ENCODE data around the gene GMDS.

Gene GMDS

DNA sequence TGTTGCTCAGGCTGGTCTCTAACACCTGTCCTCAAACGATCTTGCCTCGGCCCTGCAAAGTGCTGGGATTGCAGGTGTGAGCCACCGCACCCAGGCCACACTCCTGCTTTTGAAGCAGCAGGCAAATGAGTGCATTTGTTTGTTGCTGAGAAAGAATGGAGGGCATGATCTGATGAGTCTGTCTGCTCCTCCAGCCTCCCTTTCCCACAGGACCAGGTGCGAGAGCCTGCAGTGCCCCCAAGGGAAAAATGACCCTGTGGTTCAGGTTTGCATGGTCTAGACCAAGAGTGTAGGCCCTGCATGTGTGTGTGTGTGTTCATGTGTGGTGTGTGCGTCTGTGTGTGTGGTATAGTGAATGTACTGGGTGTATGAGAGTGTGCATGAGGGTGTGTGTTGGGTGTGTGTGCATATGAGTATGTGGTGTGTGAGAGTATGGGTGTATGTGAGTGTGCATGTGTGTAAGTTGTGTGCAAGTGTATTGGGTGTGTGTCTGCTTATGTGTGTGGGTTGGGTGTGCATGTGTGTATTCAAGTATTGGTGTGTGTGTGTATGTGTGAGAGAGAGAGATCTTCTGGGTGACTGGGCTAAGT is 658.4 kb downstream of the GMDS start:
- DNase-seq (ENCODE audit: low read depth) = no peak

DNA sequence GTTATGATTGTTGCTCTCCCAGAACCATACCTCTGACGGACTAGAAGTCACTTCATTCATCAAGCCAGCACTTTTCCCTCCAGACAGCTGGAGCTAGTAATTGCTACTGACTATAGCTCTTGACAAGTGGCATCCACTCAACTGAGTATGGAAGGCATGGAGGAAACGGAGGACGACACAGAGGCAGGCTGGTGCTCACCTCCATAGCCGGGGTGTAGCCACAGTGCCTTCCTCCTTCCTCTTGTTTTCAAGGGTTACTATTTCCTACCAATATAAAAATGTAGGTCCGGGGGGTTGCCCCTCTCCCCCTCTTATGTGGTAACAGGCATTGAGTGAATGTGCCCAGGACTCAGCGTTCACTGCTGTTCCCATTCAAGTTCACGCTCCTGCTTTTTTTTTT is 659.1 kb downstream of the GMDS start:
- no peak for DNase-seq (ENCODE audit: low read depth)

DNA sequence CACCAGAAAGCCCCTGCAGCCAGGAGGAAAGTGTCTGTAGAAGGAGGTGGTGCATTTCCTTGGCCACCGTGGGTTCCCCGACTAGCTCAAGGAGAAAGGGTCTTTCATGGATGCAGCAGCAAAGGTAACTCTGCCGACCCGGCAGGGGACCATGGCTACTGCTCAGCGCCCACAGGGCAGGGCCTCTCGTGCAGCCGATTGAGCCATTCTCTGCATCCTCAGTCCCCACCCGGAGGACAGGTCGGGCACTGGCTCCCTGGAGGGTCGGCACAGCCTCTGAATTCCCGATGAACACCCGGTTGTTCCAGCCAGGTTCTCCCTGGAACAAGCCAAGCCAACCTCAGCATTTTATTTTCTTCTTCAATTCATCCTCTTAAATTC is 659.7 kb downstream of the GMDS start:
- DNase-seq (ENCODE audit: low read depth) = no peak

DNA sequence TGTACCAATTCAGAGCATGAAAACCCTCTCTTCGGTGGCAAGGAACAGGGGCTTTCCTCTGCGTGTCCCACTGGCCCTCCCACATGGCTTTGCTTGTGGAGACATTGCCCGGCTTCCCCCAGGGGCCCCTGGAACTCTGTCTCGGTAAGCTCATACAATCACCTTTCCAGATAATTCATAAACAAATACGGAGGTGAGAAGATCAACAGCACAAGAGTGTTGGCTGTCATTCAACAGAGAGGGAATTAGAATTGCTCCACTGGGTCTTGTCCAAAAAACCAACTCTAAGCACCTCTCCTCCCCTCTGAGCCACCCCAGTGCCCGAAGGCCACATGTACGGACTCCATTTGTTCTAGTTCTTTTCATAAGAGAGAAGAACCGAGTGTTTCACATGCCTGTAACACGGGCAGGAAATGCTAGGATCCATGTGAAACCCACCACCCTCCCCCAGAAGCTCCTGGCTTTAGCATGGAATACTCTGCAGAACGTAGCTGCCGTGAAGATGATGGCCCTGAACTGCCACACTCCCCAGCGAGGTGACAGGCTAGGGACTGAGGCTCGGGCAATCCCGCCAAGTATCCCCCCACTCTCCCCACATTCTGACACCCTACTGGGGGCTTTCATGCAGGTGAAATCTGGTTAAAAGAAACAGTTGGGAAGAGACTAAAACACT is 660.3 kb downstream of the GMDS start:
- DNase-seq (ENCODE audit: low read depth) = no peak

DNA sequence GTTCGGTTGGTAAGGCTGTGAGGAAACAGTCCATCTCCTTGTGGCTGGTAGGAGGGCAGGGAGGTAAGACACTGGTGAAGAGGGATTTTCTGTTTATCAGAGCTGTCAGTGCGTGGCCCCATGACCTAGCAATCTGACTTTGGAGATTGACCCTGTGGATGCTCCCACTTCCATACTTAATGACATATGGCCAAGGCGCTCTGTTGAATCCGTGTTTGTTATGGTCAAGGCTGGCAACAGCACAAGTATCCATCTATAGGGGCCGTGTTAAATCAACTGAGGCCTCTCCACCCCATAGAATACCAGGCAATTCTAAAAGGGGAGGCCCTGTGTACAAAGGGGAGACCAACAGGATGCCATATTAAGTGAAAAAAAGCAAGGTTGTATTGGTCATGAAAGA is 661.3 kb downstream of the GMDS start:
- DNase-seq (ENCODE audit: low read depth) = no peak

DNA sequence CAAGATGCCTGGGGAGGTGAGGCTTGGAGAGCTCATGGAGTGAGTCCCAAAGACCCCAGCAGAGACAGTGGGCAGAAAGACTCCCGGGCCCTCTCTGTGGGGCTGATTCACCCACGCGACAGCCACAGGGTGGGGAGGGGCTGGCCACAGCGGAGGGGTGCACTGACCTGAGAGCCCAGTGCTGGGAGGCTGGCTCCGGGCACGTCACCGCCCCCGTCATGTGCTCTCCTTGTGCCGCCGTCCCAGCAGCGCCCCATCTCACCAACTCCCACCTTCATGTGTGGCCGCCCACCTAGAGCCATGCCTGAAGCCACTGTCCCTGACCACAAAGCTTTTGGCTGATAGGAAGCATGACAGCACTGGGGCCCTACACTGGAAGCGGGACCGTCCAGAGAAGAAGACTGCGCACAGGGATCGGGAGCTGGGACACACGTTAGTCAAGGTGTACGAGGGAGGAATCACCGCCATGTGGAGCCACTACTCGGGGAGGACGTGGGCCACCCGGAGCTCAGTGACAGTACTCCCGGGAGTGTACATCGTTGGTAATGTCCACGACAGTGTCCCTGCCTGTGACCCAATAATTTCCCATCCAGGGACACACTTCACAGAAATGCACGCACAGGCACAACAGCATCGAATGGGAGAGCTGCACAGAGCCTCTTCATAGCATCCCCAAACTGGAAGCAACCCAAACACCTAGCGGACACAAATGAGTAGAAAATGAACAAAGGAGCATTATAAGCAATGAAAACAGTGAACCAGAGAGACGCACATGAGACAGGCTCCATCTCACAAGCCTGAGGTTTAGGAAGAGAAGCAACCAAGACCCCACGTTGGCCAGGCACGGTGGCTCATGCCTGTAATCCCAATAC is 664.0 kb downstream of the GMDS start:
- DNase-seq (ENCODE audit: low read depth) = no peak

DNA sequence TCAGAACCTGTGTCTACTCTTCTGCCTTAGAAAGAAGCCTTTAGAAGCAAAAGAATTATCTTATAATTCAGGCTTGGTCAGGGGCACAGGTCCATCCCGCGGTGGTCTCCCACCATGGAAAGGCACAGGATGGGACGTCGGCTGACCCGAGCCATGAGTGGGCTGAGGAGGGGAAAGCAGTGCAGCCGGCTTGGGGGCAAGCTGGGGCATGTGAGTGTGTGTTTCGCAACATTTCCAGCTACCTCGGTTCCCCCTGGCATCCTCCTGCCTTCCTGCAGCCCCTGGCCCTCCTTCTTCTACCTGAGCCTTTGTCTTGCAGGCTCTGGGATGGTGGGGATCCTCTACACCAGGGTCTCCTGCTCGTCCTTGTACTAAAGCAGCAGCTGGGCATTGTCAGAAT is 664.8 kb downstream of the GMDS start:
- no peak for DNase-seq (ENCODE audit: low read depth)

DNA sequence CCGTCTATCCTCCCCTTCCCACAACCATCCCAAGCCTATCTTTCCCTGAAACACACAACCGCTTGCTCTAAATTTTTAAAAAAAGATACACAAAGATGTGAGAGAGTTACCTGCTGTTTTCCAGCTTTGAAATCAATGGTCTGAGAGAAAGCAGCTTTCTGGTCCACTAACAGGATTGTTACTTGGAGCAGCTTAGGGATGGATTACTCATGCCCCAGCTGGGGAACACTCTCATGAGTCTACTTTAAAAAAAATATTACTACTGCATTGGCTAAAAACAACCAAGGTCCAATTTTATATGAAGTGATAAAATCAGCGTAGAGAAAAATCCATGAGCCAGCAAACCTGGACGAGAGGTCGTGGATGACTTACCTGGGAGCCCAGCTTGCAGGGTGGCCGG is 665.3 kb downstream of the GMDS start:
- DNase-seq (ENCODE audit: low read depth) = no peak

DNA sequence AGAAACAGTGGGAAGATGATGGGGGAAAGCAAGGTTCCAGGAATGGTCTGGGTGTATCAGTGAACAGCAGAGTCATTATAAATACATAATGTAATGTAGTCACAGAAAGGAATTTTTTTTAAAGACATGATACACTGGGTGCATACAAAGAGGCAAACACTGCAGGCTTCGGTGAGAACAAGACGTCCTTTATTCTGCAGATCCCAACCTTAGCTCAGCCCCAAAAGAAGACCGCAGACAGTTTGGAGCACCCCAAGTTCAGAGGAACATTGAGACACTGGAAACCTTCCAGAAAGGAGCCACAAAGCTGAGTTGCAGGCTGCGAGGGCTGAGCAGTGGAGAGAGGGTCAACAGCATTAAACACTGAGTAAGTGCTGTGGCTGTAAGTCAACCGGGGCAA is 666.3 kb downstream of the GMDS start:
- no peak for DNase-seq (ENCODE audit: low read depth)

DNA sequence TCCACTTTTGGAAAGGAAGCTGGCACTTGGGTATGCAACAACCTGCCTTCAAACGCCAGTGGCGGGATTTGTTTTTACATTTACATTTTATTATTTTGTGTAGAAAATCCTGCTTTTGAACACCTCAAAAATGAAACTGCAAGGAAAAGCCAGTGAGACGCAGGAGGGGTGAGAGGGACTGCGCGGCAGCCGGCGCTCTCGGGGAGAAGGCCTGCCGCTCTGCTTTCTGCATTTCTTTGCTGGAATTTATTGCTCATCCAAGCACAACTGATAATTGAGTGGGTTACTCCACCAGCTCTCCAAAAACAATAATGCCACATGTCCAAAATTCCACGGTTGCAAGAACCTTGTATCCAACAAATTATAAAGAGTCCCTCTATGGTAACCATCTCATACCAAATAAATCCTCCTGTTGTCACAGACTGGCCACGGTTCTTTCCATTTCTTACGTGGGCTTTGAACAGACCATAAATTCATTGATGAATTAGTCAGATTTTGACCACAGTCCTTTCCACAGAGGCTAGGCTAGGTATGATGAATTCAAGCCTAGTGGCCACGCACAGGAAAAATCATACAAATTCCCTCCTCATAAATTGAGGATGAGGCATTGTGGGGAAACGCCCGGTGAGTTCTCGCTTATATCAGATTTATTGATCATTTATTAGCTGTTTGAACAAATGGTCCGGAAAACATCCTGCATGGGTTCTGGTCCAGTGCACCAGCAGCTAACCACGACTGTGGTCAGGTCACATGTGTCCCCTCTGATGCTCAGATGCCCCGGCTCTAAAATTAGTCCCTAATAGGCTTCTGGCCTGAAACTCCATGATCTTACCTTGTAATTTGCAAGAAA is 667.3 kb downstream of the GMDS start:
- no peak for DNase-seq (ENCODE audit: low read depth)

DNA sequence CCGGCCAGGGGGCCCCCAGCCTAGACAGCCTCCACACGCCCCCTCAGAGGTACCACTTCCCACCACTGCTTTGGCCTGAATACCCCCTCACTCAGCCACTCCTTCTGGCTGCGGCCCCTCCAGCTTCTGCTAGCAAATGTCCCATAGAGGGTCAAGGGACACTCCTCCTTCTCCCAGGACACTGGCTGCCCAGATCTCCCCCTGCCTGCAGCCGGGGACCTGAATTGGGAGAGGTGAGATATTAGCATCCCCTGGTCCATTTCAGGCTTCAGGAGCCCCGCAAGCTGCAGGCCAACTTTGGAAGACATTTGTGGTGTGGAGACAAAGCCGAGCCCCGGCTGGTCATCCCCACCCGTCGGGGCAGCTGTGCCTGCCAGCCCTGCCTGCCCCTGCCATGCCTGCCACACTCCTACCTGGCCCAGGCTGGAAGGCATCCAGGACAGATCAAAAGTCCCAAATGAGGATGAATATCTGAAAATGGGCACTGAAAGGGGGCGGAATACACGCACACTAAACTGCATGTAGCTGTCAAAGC is 668.2 kb downstream of the GMDS start:
- DNase-seq (ENCODE audit: low read depth) = no peak

DNA sequence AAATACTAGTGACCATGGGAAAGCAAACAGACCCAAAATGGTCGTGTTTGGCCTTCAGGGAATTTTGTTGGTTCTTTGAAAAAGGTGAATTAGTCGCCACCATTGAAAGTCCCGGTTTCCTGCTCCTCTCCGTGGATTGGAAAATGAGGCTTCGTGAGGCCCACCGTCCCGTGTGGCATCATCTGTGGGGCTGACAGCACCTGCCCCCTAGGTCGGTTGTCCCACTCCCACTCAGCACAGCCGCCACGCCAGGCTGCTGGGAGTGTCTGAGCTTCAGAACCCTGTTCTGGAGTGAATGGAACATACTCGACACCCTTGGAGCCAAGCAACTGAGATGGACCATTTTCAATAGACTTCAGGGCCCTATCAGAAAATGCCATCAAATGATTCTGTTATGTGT is 668.7 kb downstream of the GMDS start:
- DNase-seq (ENCODE audit: low read depth) = no peak

DNA sequence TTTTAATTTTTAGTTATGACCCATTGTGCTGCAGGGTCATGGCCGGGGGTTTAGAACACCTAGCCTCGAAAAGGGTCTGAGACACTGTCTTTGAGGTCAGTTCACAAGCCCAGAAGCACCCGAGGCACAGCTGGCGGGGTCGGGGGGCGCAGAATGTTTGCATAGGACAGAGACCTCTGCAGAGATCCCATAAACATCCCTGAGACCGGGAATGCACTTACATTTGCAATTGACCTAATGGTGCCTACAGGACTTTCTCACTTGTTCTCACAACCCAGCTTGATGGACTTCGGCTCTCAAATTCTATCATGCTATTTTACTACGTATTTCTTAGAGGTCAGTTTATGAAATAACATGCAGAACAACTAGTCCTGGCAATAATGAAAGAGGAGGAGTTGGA is 669.2 kb downstream of the GMDS start:
- DNase-seq (ENCODE audit: low read depth) = no peak

DNA sequence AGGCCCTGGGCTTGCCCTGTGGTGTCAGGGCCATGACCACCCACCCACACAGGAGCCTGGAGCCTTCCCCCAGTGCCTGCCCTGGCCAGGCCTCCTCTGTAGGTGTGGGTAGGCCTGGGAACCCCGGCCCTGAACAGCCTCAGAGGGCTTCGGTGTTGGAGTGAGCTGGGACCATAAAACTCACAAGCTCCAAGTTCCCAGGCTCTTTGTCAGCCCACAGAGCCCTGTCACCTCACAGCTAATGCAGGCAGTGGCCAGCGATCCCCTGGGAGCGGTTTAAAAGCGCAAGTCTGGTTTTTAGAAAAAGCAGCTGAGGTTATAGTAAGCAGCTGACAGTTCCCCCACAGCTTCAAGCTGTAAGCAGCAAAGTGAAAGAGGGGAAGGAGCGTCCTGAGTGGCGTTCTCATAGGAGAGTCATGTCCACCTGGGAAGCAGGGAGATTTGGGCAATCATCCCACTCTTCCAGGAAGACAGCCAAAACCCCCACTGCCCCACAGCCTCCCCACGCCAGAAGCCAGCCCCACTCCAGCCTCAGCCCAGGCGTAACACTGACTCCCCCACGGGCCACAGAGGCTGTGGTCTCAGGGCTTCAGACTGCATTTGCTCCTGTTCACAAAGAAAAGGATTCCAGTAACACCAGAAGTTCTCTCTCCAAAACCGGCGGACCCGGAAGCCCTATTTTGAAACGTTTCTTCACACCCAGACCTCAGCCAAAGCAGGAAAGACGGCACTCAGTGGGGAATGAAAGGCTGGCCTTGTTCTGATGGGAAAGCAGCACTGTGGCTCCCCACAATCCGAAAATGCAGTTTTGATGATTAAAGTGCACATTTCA is 670.0 kb downstream of the GMDS start:
- no peak for DNase-seq (ENCODE audit: low read depth)

DNA sequence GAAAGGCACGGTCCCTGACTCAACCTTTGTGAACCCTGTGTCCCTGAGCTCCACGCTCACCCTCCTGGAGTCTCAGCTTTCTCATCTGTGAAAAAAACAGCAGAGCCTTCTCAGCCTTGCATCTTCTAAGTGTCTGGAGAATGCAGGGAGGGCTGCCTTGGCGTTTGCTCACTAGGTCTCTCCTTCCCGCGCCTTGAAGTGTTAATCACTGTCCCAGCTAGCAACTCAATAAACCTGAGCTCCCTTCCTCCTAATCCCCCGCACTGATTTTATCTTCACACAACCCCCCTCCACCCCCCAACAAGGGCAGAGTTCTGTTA is 670.6 kb downstream of the GMDS start:
- no peak for DNase-seq (ENCODE audit: low read depth)

DNA sequence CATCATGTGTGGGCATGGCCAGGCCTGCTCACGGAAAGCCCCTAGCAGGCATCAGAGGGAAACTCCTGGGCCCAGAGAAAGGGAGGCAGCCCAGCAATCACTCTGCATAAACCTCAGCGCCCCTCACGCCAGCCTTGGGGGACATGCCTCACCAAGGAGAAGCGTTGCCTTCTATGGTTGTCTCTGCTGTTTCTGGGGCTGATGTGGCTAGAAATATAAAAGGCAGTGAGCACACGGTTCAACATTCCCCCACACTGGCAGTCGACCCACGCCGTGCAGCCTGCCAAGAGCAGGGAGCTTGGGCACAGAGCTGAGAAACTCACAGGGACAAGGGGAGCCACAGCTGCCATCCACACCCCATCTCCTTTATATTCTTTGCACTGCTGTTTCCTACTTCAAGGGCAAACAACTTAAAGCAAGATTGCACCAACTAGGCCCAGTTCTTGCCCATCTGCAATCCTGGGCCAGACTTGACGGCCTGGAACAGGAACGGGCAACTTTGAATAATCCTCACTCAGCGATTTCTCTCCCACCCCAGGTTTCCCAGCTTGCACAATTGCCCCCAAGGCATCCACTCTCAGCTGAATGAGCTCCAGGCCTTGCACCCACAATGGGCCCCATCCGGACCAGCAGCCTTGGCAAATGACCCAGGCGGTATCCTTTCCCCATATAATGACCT is 671.2 kb downstream of the GMDS start:
- no peak for DNase-seq (ENCODE audit: low read depth)

All from stimulated activated CD8-positive, alpha-beta memory T cell treated with anti-CD3 and anti-CD28 coated beads, Interleukin-4, amount 100 ng/mL, for 24 hours (primary cell).